Posterior vena cava (tissue), 2 donors: ENCODE data around the gene OSBPL1A. TPM values are rescaled to one million over a fixed set of nuclear protein-coding genes. Genes with fewer than 3 reads are reported as not detected.
A peak's percentile ranks its signal among the peaks of the same experiment; 100 is the strongest.
"Not testable (repeated sequence)": the region's sequence is repeated elsewhere in the genome, so short reads cannot be mapped to it uniquely, and the experiment has no call there.

Experiments
- DNase-seq: peaks from one replicate; pipeline ENCODE4 v3.0.0-alpha.2; 2020; ENCODE audit warnings: low spot score
- intact Hi-C, 2 donors: fragments of 100-400 bp; cut with DNase I; formaldehyde crosslinking; loops; one replicate each; pipeline versions ENCODE4 v1.14.1 to v1.14.2; 2022 to 2023
- total RNA-seq, 2 donors: library from RNA; stranded (reverse); fragmentation: NEBNext Ultra II Directional; extraction: Animal tissue kit (Norgen Biotek cat#: 25700); gene quantifications; one replicate each; pipeline ENCODE4 v1.2.1, GENCODE V29; 2021
- donor health status: DM: yes; HTN: yes; CAD: no.
- donor health status: DM: yes; HTN: yes; CAD: no.

OSBPL1A gene
- total RNA-seq, 2 donors from 2014 or later = 51.0 to 57.3 TPM

DNA sequence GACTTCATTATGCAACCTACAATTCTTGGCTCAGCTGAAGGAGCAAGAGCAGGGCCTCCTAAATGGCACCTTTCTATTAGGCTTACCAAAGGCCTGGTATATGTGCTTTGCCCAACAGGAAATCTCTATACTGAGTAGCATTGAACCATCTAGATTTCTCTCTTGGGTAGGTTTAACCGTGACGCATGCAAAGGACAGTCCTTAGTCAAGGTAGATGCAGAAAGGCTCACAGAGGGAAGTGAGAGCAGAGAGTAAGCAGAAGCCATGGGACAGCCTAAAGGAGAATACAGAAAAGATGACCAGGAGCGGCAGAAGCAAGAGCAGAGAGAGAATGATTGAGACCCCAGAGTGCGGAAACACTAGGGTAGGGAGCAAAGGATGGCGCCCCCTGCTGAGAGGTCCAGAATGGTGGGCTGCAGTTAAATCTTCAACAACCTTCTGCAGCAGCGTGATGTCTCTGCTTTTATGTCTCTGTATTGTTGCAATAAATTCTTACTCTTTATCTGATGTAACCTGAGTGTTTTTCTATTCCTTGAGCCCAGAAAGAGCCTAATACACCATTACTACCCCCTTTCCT lies 4.7 kb upstream of the OSBPL1A start:
- DNase-seq = no peak
- intact Hi-C loops = no loop called here

GRCh38 chr18:24400587-24400986 lies 3.0 kb upstream of the OSBPL1A start:
- intact Hi-C loops = no loop called here

DNA sequence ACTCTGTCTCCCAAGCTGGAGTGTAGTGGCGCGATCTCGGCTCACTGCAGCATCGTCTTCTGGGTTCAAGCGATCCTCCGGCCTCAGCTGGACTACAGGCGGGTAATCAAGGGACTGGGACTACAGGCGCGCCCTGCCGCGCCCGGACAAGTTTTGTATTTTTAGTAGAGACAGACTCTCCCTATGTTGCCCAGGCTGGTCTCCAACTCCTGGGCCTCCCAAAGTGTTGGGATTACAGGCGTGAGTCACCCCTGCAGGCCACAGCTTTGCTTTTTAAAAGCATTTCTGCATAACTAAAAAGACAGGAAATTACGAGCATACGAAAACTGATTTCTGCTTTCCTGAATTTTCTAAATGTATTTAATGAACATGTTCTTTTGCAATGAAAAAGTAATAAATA lies 916 bp upstream of the OSBPL1A start:
- intact Hi-C loops = no loop called here
- DNase-seq = no peak

More at GRCh38 chr18:24400587-24400986, 3.0 kb upstream of the OSBPL1A start:
- no peak for DNase-seq

DNA sequence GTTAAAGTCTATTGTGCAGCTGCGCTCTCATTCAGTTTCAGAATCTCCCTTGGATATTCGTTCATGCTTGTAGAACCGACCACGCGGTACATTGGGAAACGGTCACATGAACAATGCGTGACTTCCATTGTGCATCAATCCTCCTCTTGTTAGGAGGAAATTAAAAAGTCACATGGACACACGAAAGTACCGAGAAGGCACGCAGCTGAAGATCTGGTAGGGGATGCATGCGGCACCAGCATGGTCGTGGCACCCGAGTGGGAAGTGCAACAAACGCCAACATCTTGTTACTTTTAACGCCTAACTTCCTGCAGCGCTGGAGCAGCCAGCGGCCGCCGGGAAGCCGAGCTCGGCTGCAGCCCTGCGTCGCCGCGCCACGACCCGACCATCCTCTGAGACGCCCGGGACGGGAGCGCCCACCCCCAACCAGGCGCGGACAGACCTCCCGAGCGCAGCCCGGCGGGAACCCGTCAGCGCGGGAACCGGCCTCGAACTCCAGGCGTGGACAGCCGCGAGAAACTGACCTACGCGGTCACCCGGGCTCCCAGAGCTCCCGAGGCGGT lies 412 bp downstream of the OSBPL1A start:
- intact Hi-C loops = no loop called here
- peak; percentile 80 for DNase-seq

DNA sequence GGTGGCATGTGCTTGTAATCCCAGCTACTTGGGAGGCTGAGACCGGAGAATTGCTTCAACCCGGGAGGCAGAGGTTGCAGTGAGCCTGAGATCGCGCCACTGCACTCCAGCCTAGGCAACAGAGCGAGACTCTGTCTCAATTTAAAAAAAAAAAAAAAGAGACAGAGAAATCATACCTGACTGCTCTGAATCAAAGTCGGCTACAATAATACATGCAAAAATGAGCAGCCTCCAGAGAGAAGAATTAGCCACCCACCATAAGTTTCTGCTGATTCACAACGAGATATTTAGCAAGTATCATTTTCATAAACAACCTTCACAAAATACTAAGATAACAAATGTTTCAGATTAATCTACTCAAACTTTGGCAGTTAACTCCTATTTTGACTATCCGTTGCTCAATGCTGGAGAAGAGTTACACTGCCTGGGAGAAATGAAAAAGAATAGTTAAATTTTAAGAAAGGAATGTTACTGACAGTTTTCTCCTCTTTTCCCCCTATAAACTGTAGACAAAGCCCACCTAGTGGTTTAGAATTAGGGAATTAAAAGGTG lies 1.5 kb downstream of the OSBPL1A start:
- intact Hi-C loops = no loop called here
- DNase-seq = no peak

GRCh38 chr18:24395049-24395795 lies 2.4 kb downstream of the OSBPL1A start:
- no peak for DNase-seq
- intact Hi-C loops = no loop called here

GRCh38 chr18:24388957-24389356 lies 8.7 kb downstream of the OSBPL1A start:
- intact Hi-C loops = no loop called here
- no peak for DNase-seq

GRCh38 chr18:24386681-24387080 lies 10.9 kb downstream of the OSBPL1A start:
- intact Hi-C loops = no loop called here

GRCh38 chr18:24381126-24381525 lies 16.5 kb downstream of the OSBPL1A start:
- DNase-seq = no peak
- intact Hi-C loops = no loop called here

More at GRCh38 chr18:24386681-24387080, 10.9 kb downstream of the OSBPL1A start:
- no peak for DNase-seq

- intact Hi-C loops = no loop called here
Measured at GRCh38 chr18:24380163-24380747, 17.4 kb downstream of the OSBPL1A start.

GRCh38 chr18:24378598-24378997 lies 19.0 kb downstream of the OSBPL1A start:
- intact Hi-C loops = no loop called here
- no peak for DNase-seq

More at GRCh38 chr18:24380163-24380747, 17.4 kb downstream of the OSBPL1A start:
- no peak for DNase-seq

DNA sequence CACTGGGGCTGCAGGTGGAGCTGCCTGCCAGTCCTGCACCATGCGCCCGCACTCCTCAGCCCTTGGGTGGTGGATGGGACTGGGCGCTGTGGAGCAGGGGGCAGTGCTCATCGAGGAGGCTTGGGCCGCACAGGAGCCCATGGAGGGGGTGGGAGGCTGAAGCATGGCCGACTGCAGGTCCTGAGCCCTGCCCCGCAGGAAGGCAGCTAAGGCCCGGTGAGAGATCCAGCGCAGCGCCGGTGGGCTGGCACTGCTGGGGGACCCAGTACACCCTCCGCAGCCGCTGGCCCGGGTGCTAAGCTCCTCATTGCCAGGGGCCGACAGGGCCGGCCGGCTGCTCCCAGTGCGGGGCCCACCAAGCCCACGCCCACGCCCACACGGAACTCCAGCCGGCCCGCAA lies 21.1 kb downstream of the OSBPL1A start:
- intact Hi-C loops, DNase-seq: not testable (repeated sequence)

DNA sequence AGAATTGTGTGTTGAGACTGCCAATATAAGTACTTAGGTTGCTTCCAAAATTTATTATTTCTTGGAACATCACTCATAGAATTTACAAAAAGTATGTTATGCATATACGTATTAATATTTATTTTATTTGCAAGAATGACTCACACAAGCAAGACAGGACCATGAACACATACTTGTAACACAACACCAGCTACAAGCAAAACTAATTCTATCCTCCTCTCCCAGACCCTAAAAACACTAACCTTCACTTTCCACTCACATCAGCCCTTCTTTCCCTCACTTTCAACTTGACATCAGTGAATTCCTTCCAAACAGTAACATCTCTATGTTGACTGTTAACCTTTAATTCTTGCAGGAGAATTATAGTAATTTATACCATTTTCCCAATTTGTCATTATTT lies 24.3 kb downstream of the OSBPL1A start:
- no peak for DNase-seq
- intact Hi-C loops = no loop called here

DNA sequence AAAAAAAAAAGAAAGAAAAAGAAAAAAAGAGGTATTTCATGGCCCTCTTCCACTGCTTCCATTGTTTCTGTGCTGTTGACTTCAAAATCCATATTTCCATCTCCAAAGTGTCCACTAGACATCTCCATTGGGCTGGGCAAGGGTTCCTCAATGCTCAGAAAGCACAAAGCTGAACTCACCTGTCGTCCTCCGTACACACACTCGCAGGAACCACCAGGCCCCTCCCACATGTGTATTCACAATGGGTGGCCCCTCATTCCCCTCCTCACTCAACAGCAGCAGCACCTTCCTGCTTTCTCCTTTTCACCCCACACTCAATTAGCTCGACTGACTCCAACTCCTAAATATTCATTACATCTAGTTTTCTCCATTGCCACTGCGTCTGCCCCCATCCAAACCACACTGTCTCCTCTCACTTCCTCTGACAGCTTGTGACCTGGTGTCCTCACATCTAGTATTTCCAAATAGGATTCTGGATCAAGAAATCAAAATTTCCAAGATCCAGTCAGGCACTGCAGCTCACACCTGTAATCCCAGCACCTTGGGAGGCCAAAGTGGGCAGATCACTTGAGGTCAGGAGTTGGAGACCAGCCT lies 25.2 kb downstream of the OSBPL1A start:
- intact Hi-C loops = no loop called here
- DNase-seq = no peak

DNA sequence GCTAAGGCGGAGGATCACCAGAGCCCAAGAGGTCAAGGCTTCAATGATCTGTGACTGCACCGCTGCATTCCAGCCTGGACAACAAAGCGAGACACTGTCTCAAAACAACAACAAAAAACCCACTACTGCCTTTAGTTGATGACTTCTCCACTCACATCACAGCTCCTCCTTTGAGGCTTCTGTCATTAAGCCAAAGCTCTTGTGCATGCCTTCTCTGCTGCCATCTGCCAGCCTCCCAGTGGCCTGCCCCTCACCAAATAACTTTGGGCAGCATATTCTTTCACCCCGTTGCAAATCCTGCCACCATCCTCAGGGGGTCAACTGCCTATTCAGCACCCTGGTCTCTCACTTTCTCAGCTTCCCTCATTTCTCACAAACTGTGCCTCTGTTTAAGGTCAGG lies 27.5 kb downstream of the OSBPL1A start:
- intact Hi-C loops = no loop called here
- no peak for DNase-seq

DNA sequence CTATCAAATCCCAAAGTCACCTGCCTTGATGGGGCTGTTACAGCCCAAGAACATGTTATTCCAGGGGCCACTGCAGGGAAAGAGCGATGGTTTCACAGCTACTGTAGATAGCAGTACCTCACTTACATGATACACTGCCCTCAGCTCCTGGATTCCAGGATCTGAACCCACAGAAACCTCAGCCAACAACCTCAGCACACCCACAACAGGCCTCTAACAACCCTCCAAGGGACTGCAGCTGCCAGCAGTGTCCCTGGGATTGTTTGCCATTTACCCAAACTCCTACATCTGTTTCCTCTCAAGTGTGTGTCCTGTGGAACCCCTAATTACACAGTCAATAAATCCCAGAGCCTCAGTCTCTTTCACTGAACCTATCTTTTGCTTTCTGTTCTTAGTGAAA lies 28.2 kb downstream of the OSBPL1A start:
- intact Hi-C loops = no loop called here
- DNase-seq = no peak

DNA sequence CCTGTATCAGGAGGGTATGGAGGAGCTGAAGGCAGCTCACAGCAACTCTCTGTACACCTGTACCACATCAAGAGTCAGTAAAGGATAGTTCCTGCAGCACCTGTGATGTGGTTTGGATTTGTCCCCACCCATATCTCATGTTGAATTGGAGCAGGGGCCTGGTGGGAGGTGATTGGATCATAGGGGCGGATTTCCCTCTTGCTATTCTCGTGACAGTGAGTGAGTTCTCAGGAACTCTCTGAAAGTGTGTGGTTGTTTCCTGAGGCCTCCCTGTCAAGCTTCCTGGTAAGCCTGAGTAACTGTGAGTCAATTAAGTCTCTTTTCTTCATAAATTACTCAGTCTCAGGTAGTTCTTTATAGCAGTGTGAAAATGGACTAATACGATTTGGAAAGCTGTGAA lies 28.9 kb downstream of the OSBPL1A start:
- DNase-seq = no peak
- intact Hi-C loops = no loop called here

- intact Hi-C loops = no loop called here
- DNase-seq = no peak
Measured at GRCh38 chr18:24366328-24366727, 31.3 kb downstream of the OSBPL1A start.

DNA sequence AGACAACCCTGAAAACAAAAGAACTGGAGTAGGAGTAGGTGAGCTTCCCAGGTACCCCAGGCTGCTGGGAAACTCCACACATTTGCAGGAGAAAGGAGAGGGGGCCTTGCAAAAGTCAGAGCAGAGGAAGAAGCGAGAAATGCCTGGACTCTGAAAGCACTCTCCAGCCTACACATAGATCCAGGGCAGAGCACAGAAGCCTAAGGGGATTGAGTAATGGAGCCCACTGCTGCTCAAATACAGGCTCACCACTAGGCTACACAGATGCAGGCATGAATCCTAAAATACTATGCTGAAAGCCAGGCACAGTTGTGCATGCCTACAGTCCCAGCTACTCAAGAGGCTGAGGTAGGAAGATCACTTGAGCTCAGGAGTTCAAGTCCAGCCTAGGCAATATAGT lies 33.4 kb downstream of the OSBPL1A start:
- no peak for DNase-seq
- intact Hi-C loops = no loop called here

- DNase-seq = no peak
- intact Hi-C loops = no loop called here
Measured at GRCh38 chr18:24362757-24363156, 34.9 kb downstream of the OSBPL1A start.
